Ectodermal cell (in vitro differentiated cells): ENCODE results near the gene FAM185A.
"Not testable (repeated sequence)": the region's sequence is repeated elsewhere in the genome, so short reads cannot be mapped to it uniquely, and the experiment has no call there.

Experiments
- H3K27ac ChIP-seq: 2 replicates; pipeline ENCODE4 v1.7.0; 2013; ENCODE audit warnings: mild to moderate bottlenecking, low read depth, low read length; ENCODE audit not compliant: insufficient read depth, poor library complexity, severe bottlenecking
- H3K27me3 ChIP-seq: 2 replicates; pipeline ENCODE4 v1.7.0; 2013; ENCODE audit warnings: mild to moderate bottlenecking, low read length; ENCODE audit not compliant: insufficient read depth, control insufficient read depth, poor library complexity, severe bottlenecking
- H3K36me3 ChIP-seq: one replicate; pipeline ENCODE4 v1.7.0; 2013; ENCODE audit warnings: low read length; ENCODE audit not compliant: control insufficient read depth, insufficient read depth
- H3K4me1 ChIP-seq: one replicate; pipeline ENCODE4 v1.7.0; 2013; ENCODE audit warnings: low read length; ENCODE audit not compliant: control insufficient read depth, insufficient read depth
- H3K4me3 ChIP-seq: 2 replicates; pipeline ENCODE4 v1.7.0; 2013; ENCODE audit warnings: low read depth, low read length, control low read depth; ENCODE audit not compliant: insufficient read depth
- H3K9me3 ChIP-seq: 2 replicates; pipeline ENCODE4 v1.7.0; 2013; ENCODE audit warnings: mild to moderate bottlenecking, low read length, moderate library complexity; ENCODE audit not compliant: control insufficient read depth
- WGBS, 2 experiments: methylation state at CpG; one replicate each; pipeline ENCODE4 v1.1.7; 2013; ENCODE audit warnings: missing lambda C conversion rate in 2 of 2; 5-methylcytosine and 5-hydroxymethylcytosine counted together

FAM185A gene

DNA sequence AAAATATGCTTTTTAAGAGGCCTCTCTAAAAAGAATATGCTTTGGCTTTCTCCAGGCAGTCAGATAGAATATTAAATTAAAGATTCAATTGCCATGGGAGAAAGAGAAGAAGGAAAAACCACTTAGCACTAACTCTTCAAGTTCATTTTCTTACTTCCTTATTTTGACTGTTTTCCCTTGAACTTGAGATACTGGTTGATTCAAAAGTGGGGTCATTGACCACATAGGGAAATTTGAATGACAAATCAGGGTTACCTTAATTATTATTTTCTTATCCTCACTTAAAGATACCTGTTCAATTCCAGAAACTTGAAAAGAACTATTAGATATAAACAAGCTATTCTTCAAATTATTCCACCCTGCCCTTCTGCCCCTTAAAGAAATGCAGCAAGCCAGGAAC lies 27.4 kb downstream of the FAM185A start:
- H3K4me1 ChIP-seq, H3K36me3 ChIP-seq, H3K9me3 ChIP-seq, H3K4me3 ChIP-seq, H3K27me3 ChIP-seq, H3K27ac ChIP-seq: not testable (repeated sequence)

DNA sequence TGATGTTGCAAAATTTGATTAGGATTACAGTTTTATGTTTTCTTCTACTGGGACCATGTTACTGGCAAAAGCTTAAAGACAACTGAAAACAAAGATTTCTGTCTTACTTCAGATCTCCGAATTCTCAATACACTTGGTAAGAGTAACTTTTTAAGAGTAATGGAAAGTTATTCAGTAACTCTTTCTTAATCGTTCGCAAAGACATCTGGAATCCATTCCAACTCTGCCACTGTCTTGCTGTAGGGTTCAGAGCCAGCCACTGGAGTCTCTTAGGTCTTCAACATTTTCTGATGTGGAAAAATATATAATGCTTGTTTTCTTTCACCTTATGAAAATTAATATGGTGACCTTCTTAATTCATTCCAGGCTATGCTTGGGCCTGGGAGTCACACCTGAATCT lies 29.9 kb downstream of the FAM185A start:
- H3K36me3 ChIP-seq, H3K4me3 ChIP-seq, H3K27me3 ChIP-seq, H3K4me1 ChIP-seq, H3K9me3 ChIP-seq, H3K27ac ChIP-seq: not testable (repeated sequence)
- WGBS, 2 experiments: 93 to 100% methylated on average over 2 to 3 of the region's 3 CpGs

DNA sequence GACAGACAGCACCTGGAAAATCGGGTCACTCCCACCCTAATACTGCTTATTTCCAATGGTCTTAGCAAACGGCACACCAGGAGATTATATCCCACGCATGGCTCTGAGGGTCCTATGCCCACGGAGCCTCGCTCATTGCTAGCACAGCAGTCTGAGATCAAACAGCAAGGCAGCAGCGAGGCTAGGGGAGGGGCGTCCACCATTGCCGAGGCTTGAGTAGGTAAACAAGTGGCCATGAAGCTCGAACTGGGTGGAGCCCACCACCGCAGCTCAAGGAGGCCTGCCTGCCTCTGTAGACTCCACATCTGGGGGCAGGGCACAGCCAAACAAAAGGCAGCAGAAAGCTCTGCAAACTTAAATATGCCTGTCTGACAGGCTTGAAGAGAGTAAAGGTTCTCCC lies 32.1 kb downstream of the FAM185A start:
- WGBS, 2 experiments: 92 to 96% methylated on average over 10 of the region's 10 CpGs

GRCh38 chr7:102788770-102789169 lies 40.0 kb downstream of the FAM185A start:
- 89 to 100% methylated on average over 1 of the region's 2 CpGs for WGBS, 2 experiments
- not testable (repeated sequence) for H3K4me3 ChIP-seq, H3K27me3 ChIP-seq, H3K9me3 ChIP-seq, H3K4me1 ChIP-seq, H3K27ac ChIP-seq, H3K36me3 ChIP-seq

More for the DNA sequence above, 32.1 kb downstream of the FAM185A start:
- H3K4me3 ChIP-seq, H3K27me3 ChIP-seq, H3K4me1 ChIP-seq, H3K27ac ChIP-seq, H3K9me3 ChIP-seq, H3K36me3 ChIP-seq: not testable (repeated sequence)

- H3K36me3 ChIP-seq, H3K27ac ChIP-seq, H3K27me3 ChIP-seq, H3K4me1 ChIP-seq, H3K9me3 ChIP-seq, H3K4me3 ChIP-seq: not testable (repeated sequence)
- WGBS, 2 experiments: 90 to 97% methylated on average over 2 to 3 of the region's 4 CpGs
These were observed 41.7 kb downstream of the FAM185A start for GRCh38 chr7:102790364-102791100.

GRCh38 chr7:102791367-102791766 lies 42.6 kb downstream of the FAM185A start:
- H3K36me3 ChIP-seq, H3K27ac ChIP-seq, H3K4me1 ChIP-seq, H3K27me3 ChIP-seq, H3K4me3 ChIP-seq, H3K9me3 ChIP-seq: not testable (repeated sequence)
- 95 to 96% methylated on average over 3 to 5 of the region's 5 CpGs for WGBS, 2 experiments

GRCh38 chr7:102791831-102792230 lies 43.0 kb downstream of the FAM185A start:
- not testable (repeated sequence) for H3K27me3 ChIP-seq, H3K36me3 ChIP-seq, H3K4me3 ChIP-seq, H3K4me1 ChIP-seq, H3K27ac ChIP-seq, H3K9me3 ChIP-seq

DNA sequence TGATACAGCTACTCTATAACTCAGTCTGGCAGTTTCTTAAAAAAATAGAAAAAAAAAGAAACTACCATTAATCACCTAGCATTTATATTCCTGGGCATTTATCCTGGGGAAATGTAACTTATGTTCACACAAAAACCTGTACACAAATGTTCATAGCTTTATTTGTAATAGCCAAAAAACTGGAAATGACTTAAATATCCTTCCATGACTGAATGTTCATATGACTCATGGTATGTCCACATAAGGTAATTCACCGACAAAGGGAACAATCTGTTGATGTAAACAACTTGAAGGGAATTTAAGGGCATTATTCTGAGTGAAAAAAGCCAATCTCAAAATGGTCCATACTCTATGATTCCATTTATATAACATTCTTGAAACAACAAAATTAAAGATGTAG lies 45.8 kb downstream of the FAM185A start:
- H3K27ac ChIP-seq, H3K4me3 ChIP-seq, H3K36me3 ChIP-seq, H3K9me3 ChIP-seq, H3K27me3 ChIP-seq, H3K4me1 ChIP-seq: not testable (repeated sequence)
- WGBS, 2 experiments: 100% methylated on average over 1 of the region's 1 CpG; no CpG with 5 or more reads in 1 of the 2 experiments

- not testable (repeated sequence) for H3K9me3 ChIP-seq, H3K4me1 ChIP-seq, H3K27ac ChIP-seq, H3K36me3 ChIP-seq, H3K4me3 ChIP-seq, H3K27me3 ChIP-seq
- 100% methylated on average over 2 of the region's 6 CpGs; no CpG with 5 or more reads in 1 of the 2 experiments for WGBS, 2 experiments
These were observed 47.3 kb downstream of the FAM185A start for GRCh38 chr7:102795987-102796595.

DNA sequence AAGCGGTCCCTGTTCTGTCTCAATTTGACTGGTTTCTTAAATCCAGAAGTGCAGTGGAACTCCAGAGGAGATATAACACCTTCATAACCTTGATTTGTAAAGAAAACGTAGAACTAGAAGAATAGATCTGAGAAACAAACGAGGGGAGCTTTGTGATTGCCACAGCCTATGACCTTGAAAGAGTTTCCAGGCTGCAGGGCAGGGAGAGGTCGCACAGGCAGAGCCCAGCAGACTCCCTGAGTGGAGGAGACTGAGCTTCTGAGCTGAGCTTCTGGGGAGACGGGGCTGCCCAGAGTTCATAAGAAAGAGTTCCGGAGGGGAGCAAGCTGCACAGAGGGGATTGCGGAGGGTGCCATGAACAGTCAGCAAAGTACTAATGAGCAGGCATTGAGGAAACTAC lies 57.8 kb downstream of the FAM185A start:
- Histone ChIP-seq H3K27me3 (no peaks in the 10 kb centered on the region), H3K27ac (no peak overlapping the region), H3K36me3 (peaks cover 6% of the 10 kb centered on the region), H3K9me3 (no peaks in the 10 kb centered on the region), H3K4me1 (no peaks in the 10 kb centered on the region), H3K4me3 (no peak overlapping the region)
- 89 to 93% methylated on average over 7 of the region's 7 CpGs for WGBS, 2 experiments

DNA sequence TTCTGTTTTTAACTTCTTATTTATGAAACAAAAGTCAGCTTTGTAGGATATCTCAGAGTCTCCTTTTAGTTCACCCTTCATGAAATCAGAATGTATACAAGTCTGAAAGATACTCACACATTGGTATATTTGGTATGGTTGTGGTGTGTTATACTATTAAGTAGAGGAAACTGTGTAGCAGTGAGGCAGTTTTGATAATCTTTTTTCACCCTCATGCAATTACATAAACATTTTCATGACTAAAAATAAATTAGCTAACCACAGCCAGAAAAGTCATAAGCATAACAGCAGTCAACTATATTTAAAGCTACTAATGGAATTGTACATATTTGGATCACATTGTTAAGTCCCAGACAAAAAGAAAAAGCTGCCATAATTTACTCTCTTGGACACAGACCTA lies 62.1 kb downstream of the FAM185A start:
- Histone ChIP-seq H3K4me3 (no peak overlapping the region), H3K4me1 (no peaks in the 10 kb centered on the region), H3K27me3 (no peaks in the 10 kb centered on the region), H3K9me3 (no peaks in the 10 kb centered on the region), H3K36me3 (peaks cover 6% of the 10 kb centered on the region), H3K27ac (no peak overlapping the region)
